HG03432 (cell line): ENCODE data around the gene KLF16.

Source experiments
- ATAC-seq: cut with Tn5 transposase; IDR thresholded peaks from one replicate; pipeline ENCODE4 v1.9.1; 2021; ENCODE audit warnings: mild to moderate bottlenecking, moderate library complexity; ENCODE audit not compliant: unreplicated experiment

KLF16 gene

GRCh38 chr19:1844513-1845124 lies 18.8 kb downstream of the KLF16 start:
- no peak for ATAC-seq

- no peak for ATAC-seq
Observed at GRCh38 chr19:1843646-1844394, 19.6 kb downstream of the KLF16 start.

GRCh38 chr19:1843116-1843515 lies 20.3 kb downstream of the KLF16 start:
- ATAC-seq = no peak

GRCh38 chr19:1841209-1841924 lies 22.0 kb downstream of the KLF16 start:
- no peak for ATAC-seq

- ATAC-seq = no peak
Observed at GRCh38 chr19:1840541-1841115, 22.8 kb downstream of the KLF16 start.

DNA sequence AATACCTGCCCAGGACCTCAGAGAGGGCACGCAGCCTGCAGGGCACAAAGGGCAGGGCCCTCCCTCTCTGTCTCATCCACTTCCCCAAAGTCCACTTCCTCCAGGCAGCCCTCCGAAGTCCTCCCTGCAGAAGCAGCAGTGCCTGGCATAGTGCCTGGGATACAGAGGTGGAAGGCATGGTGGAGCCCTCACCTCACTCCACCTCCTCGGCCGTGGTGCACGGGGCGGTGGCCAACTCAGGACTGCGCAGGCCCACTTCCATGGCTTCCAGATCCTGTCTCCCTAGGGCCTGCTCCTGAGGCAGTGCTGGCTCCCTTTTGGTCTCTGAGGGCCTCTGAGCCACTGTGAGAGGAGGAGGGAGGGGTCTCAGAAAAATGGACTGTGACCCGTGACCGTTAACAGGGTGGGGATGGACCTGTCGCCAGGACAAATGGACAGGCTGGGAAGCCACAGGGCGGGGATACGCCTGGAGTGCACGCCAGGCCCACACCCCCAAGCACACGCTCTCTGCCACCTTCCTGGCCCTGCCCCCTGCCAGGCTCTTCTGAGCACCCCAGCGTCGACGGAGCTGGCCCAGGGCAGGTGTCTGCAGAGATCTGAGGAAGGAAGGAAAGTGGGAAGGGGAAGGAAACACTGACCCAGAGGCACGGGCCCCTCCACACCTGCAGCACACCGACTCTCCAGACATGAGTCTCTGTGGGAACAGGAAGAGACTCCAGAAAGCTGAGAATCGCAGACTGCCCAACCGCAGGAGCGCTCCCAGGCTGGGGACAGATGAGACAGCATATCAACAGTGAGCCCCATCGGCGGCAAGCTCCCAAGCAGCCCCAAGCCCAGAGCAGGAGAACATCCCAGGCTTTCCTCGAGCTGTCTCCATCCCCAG lies 23.5 kb downstream of the KLF16 start:
- ATAC-seq = no peak

GRCh38 chr19:1837625-1838105 lies 25.7 kb downstream of the KLF16 start:
- ATAC-seq = no peak

DNA sequence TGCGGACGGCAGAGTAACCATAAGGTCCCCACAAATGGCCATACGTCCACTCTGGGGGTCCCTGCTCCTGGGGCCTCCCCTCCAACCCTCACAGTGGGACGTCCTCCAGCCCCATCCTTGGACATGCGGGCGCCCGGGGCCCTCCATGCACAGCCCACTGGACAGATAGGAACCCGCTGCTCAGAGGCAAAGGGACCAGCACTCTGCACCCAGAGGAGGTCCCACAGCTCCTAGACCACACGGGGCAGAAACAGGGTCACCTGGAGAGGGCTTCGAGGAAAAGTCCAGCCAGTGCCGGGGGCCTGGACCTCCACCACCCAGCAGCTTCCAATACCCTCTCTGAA lies 26.2 kb downstream of the KLF16 start:
- no peak for ATAC-seq

GRCh38 chr19:1836458-1837221 lies 26.7 kb downstream of the KLF16 start:
- no peak for ATAC-seq

DNA sequence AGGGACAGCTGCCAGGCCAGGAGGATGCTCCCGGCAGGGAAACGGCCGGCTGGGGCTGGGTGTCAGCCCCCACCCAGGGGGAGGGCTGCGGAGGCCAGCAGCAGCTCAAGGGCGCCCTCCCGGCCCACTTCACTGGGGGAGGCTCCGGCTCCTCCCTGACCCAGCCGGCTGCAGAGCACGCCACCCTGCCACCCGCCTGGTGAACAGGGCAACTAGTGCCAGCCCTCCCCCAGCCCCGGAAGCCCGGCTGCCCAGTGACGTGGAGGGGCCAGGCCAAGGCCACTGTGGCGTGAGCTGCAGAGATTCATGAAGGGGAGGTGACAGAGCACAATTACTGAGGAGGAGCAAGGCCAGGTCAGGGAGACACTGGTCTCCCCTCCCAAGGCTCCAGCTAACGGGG lies 29.8 kb downstream of the KLF16 start:
- no peak for ATAC-seq

- no peak for ATAC-seq
Observed at GRCh38 chr19:1832046-1832663, 31.2 kb downstream of the KLF16 start.

DNA sequence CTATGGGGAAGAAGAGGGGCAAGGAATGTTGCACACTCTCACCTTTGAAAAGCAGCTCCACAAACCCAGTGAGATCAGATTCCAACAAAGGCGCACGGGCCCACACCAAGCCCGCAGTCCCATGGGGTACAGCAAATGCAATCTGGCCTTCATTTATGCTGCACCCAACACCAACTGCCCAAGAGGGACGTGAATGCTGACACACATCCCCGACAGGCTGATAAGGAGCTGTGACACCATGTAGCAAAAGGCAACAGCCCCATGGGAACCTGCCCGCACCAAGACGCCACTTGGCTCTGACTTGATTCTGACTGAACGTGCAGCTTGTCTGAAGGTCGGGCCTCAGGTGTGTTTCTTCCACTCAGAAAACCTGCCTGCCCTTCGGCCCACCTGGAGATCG lies 32.4 kb downstream of the KLF16 start:
- no peak for ATAC-seq

DNA sequence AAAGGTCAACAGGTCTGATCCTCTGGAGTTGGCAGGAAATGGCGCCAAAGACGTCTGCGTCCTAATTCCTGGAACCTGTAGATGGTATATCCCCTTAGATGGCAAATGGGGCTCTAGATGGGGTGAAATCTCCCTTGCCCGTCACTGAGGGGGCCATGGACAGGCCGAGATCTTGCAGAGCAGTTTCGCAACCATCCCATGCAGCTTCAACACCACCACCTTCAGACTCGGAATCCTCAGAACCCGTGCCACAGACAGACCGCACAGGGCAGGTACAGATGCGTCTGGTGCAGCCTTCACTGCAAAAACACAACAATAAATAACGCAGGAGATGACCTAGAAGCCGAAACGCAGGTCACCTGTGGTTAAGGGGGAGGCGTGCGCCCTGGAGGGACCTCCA lies 32.8 kb downstream of the KLF16 start:
- no peak for ATAC-seq

DNA sequence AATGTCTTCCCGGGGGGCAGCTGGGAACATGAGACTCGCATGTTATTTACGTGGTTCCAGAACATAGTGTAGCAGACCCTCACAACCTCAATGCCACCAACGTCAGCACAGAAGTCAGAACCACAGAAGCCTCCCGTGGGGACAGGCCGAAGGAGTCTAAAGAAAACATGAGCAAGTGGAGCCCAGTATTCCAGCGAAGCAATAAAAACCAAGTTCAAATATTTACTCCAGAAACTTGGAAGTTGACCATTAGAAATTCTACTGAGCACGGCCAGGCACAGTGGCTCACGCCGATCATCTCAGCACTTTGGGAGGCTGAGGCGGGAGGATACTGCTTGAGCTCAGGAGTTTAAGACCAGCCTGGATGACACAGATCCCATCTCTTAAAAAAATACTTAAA lies 33.4 kb downstream of the KLF16 start:
- no peak for ATAC-seq

- ATAC-seq = no peak
Observed at GRCh38 chr19:1828279-1829238, 34.8 kb downstream of the KLF16 start.

DNA sequence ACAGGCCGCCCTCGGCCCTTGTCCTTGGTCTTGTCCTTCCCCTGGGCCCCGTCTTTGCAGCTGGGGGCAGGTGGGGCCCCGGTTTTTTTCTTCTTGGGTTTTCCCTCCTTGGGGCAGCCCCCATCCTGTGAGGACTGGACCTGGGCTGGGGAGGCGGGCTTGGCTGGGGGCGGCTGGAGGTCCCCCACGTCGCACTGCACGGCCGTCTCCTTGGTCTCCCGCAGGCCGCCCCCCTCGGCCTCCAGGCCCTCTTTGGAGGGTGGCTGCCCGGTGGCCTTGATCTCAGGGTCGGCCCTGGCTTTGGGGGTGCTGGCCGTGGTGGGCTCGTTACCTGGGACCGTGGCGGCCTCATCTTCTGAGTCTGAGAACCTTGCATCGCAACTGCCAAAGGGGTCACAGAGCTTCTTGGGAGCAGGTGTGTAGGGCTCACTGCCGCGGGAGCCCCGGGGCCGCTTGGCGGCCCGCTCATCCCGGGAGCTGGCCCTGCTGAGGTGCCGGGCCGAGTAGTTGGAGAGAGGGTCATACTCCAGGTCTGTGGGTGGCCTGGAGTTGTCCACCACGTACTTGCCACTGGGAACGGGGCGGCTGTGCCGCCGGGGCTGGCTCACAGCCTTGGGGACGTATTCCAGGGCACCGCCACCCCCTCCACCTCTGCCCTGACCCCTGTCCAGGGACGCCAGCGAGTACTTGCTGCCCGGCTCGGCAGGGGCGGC lies 35.7 kb downstream of the KLF16 start:
- no peak for ATAC-seq

- no peak for ATAC-seq
Observed at GRCh38 chr19:1826557-1827521, 36.5 kb downstream of the KLF16 start.
